CD14-positive monocyte (primary cell): ENCODE results near the gene MYBPHL. TPM values are rescaled to one million over a fixed set of nuclear protein-coding genes. Genes with fewer than 3 reads are reported as not detected.

ENCODE experiments used
- DNase-seq, 3 donors: peaks; one replicate each; pipeline ENCODE4 v3.0.0-alpha.2; 2011 to 2022
- H2AFZ ChIP-seq: 2 replicates; pipeline ENCODE4 v1.6.0; 2012; ENCODE audit warnings: mild to moderate bottlenecking, low read depth, low read length, inconsistent platforms; ENCODE audit not compliant: insufficient read depth, poor library complexity, severe bottlenecking
- H3K27ac ChIP-seq, 2 donors: 1 replicate in 1 of 2; 2 replicates in 1 of 2; pipeline ENCODE4 v1.5.1; 2012 to 2013; ENCODE audit warnings: low read length in 2 of 2, control low read depth in 1 of 2, inconsistent platforms in 1 of 2, low read depth in 1 of 2, mild to moderate bottlenecking in 1 of 2
- H3K27me3 ChIP-seq, 2 donors: one replicate each; pipeline versions ENCODE4 v1.6.0 to v1.6.1; 2011 to 2013; ENCODE audit warnings: low read length in 2 of 2; ENCODE audit not compliant: control insufficient read depth in 2 of 2, insufficient read depth in 2 of 2
- H3K36me3 ChIP-seq, 2 donors: replicated peaks in 1 of 2; 1 replicate in 1 of 2; 2 replicates in 1 of 2; pipeline versions ENCODE4 v1.5.1 to v1.6.1; 2012 to 2013; ENCODE audit warnings: low read length in 2 of 2, control low read depth in 1 of 2, inconsistent platforms in 1 of 2, mild to moderate bottlenecking in 1 of 2; ENCODE audit not compliant: insufficient read depth in 2 of 2, control insufficient read depth in 1 of 2
- H3K4me1 ChIP-seq, 2 donors: 1 replicate in 1 of 2; 2 replicates in 1 of 2; pipeline versions ENCODE4 v1.5.1 to v1.6.1; 2012 to 2013; ENCODE audit warnings: low read length in 2 of 2, control low read depth in 1 of 2, inconsistent platforms in 1 of 2, mild to moderate bottlenecking in 1 of 2, moderate library complexity in 1 of 2; ENCODE audit not compliant: insufficient read depth in 2 of 2, control insufficient read depth in 1 of 2
- H3K4me2 ChIP-seq: replicated peaks from 2 replicates; pipeline ENCODE3; 2012; ENCODE audit warnings: low read length, moderate library complexity, mild to moderate bottlenecking; ENCODE audit not compliant: poor library complexity, severe bottlenecking; ENCODE audit errors: extremely low read depth
- H3K4me3 ChIP-seq, 3 experiments: fragments of 200-600 bp in 1 of 3; sonication (generic) in 1 of 3; replicated peaks in 1 of 3; 1 replicate in 2 of 3; 2 replicates in 1 of 3; pipeline ENCODE4 v1.5.1; 2011 to 2013; ENCODE audit warnings: low read length in 3 of 3, mild to moderate bottlenecking in 3 of 3, control low read depth in 2 of 3, low read depth in 2 of 3, inconsistent platforms in 1 of 3, moderate library complexity in 1 of 3
- H3K79me2 ChIP-seq: 2 replicates; pipeline ENCODE4 v1.6.0; 2012; ENCODE audit warnings: mild to moderate bottlenecking, control low read depth, inconsistent platforms, low read length, moderate library complexity; ENCODE audit not compliant: insufficient read depth
- H3K9ac ChIP-seq: 2 replicates; pipeline ENCODE4 v1.6.0; 2017; ENCODE audit warnings: low read length, mild to moderate bottlenecking; ENCODE audit not compliant: insufficient read depth, poor library complexity, severe bottlenecking
- H3K9me3 ChIP-seq, 2 donors: replicated peaks in 1 of 2; 1 replicate in 1 of 2; 2 replicates in 1 of 2; pipeline versions ENCODE4 v1.5.1 to v1.6.1; 2012 to 2013; ENCODE audit warnings: low read length in 2 of 2, control low read depth in 1 of 2; ENCODE audit not compliant: control insufficient read depth in 1 of 2, insufficient read depth in 1 of 2
- H4K20me1 ChIP-seq: 2 replicates; pipeline ENCODE4 v1.6.0; 2012; ENCODE audit warnings: mild to moderate bottlenecking, low read length, control low read depth, moderate library complexity; ENCODE audit not compliant: insufficient read depth
- H3K27ac Mint-ChIP-seq, 7 donors: one replicate each; pipeline ENCODE4 v1.8.0; 2020; ENCODE audit warnings: mild to moderate bottlenecking in 7 of 7, mixed read lengths in 7 of 7, moderate library complexity in 6 of 7, inconsistent platforms in 2 of 7
- H3K27me3 Mint-ChIP-seq, 3 donors: one replicate each; pipeline ENCODE4 v1.8.0; 2021 to 2022; ENCODE audit warnings: low read depth in 3 of 3, mild to moderate bottlenecking in 3 of 3, mixed read lengths in 3 of 3, moderate library complexity in 3 of 3, inconsistent platforms in 1 of 3
- H3K36me3 Mint-ChIP-seq, 2 donors: one replicate each; pipeline ENCODE4 v1.8.0; 2020; ENCODE audit warnings: mixed read lengths in 2 of 2, inconsistent platforms in 1 of 2, mild to moderate bottlenecking in 1 of 2
- H3K4me1 Mint-ChIP-seq: one replicate; pipeline ENCODE4 v1.8.0; 2020; ENCODE audit warnings: mild to moderate bottlenecking, mixed read lengths
- H3K4me3 Mint-ChIP-seq, 2 donors: one replicate each; pipeline ENCODE4 v1.8.0; 2020; ENCODE audit warnings: mild to moderate bottlenecking in 2 of 2, mixed read lengths in 2 of 2, moderate library complexity in 1 of 2
- H3K9me3 Mint-ChIP-seq, 7 donors: one replicate each; pipeline ENCODE4 v1.8.0; 2020 to 2022; ENCODE audit warnings: mixed read lengths in 7 of 7, mild to moderate bottlenecking in 6 of 7, moderate library complexity in 6 of 7, inconsistent platforms in 2 of 7
- WGBS: methylation state at CpG from one replicate; pipeline ENCODE4 v1.1.5; 2013; ENCODE audit warnings: missing lambda C conversion rate; ENCODE audit not compliant: insufficient coverage; 5-methylcytosine and 5-hydroxymethylcytosine counted together
- intact Hi-C, 2 donors: fragments of 100-400 bp; cut with micrococcal nuclease; formaldehyde crosslinking; loops; one replicate each; pipeline versions ENCODE4 v1.15.0 to v1.15.1; 2023
- polyA plus RNA-seq, 3 donors: library from polyadenylated mRNA; depleted of rRNA in 1 of 3; unstranded in 2 of 3; stranded (reverse) in 1 of 3; fragments of 300-500 nt in 2 of 3; fragments of >200 nt in 1 of 3; fragmentation: Illumina TruSeq in 2 of 3; gene quantifications; 1 replicate in 2 of 3; 2 replicates in 1 of 3; pipeline ENCODE4 v1.2.3, GENCODE V29; 2012 to 2021
- TF ChIP-seq, protein P1 (sequence below): fragments of 200-600 bp; IDR thresholded peaks from one replicate; pipeline ENCODE4 v1.8.0; 2022; ENCODE audit warnings: antibody characterized with exemption, mild to moderate bottlenecking

The MYBPHL gene
- polyA plus RNA-seq, 3 donors: 0.13 TPM; not detected in 2

DNA sequence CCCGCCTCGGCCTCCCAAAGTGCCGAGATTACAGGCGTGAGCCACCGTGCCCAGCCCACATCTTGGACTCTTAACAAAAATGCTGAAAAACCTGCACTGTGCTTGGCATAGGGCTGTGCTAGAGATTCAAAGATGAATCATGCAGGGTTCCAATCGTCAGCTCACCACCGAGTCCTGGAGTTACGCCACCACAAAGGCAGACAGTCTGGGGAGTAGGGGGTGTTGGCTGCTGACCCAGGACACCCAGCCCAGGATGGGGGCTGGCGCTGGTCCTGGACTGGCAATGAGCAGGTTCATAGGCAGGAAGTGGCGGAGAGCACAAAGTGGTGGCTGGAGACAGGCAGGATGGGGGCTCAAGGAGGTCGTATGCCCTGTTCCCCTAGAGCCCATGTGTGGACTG is 39.8 kb downstream of the MYBPHL start:
- Mint-ChIP-seq H3K27ac (peak overlapping the region in 2 of 7 donors; percentile 62 to 77), H3K4me3 (no peak overlapping the region), H3K9me3 (peaks cover 0 to 3% (median 0%) of the 10 kb centered on the region in 7 donors), H3K4me1 (peaks cover 6% of the 10 kb centered on the region), H3K36me3 (no peaks in the 10 kb centered on the region), H3K27me3 (peaks cover 1 to 8% (median 7%) of the 10 kb centered on the region in 3 donors)
- no peaks in the 10 kb centered on the region for H3K27me3 ChIP-seq
- no peaks in the 10 kb centered on the region for H3K36me3 ChIP-seq
- H3K4me3 ChIP-seq: no peak overlapping the region
- DNase-seq: no peak
- H3K9me3 ChIP-seq: no peaks in the 10 kb centered on the region
- H3K27ac ChIP-seq: no peak overlapping the region
- WGBS: 78% methylated on average over 11 of the region's 11 CpGs
- TF ChIP-seq, protein P1, sequence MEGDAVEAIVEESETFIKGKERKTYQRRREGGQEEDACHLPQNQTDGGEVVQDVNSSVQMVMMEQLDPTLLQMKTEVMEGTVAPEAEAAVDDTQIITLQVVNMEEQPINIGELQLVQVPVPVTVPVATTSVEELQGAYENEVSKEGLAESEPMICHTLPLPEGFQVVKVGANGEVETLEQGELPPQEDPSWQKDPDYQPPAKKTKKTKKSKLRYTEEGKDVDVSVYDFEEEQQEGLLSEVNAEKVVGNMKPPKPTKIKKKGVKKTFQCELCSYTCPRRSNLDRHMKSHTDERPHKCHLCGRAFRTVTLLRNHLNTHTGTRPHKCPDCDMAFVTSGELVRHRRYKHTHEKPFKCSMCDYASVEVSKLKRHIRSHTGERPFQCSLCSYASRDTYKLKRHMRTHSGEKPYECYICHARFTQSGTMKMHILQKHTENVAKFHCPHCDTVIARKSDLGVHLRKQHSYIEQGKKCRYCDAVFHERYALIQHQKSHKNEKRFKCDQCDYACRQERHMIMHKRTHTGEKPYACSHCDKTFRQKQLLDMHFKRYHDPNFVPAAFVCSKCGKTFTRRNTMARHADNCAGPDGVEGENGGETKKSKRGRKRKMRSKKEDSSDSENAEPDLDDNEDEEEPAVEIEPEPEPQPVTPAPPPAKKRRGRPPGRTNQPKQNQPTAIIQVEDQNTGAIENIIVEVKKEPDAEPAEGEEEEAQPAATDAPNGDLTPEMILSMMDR: no peak
- intact Hi-C loops: loop anchor here in 1 of 2 donors (5.0 kb wide), 1 partner anchor 35 kb away; no protein-coding TSS in a partner anchor
- H3K4me1 ChIP-seq: peaks cover 5 to 7% of the 10 kb centered on the region in 2 donors
- H3K79me2 ChIP-seq: no peaks in the 10 kb centered on the region
- H3K4me2 ChIP-seq: no peak overlapping the region
- no peak overlapping the region for H2AFZ ChIP-seq
- no peak overlapping the region for H3K9ac ChIP-seq
- no peaks in the 10 kb centered on the region for H4K20me1 ChIP-seq

DNA sequence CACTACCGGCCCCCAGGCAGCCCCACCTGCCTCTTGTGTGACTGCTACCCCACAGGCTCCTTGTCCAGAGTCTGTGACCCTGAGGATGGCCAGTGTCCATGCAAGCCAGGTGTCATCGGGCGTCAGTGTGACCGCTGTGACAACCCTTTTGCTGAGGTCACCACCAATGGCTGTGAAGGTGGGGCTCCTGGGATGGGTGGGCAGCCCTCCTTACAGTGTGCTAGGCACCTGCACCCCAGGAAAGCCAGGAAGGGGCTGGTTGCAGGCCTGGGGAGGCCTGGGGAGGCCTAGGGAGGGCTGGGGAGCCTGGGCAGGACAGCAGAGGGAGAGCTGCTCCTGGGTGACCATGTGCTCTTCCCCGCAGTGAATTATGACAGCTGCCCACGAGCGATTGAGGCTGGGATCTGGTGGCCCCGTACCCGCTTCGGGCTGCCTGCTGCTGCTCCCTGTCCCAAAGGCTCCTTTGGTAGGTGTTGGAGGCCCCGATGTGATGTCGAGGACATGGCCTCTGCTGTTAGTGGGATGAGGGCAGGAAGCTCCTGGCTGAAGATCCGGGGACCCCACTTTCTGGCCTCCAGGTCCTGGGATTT is 41.0 kb downstream of the MYBPHL start:
- Histone ChIP-seq H3K27me3 (no peaks in the 10 kb centered on the region), H4K20me1 (no peaks in the 10 kb centered on the region), H3K9me3 (no peaks in the 10 kb centered on the region), H3K9ac (no peak overlapping the region), H2AFZ (no peak overlapping the region), H3K4me3 (no peak overlapping the region), H3K27ac (no peak overlapping the region), H3K79me2 (no peaks in the 10 kb centered on the region), H3K4me2 (no peak overlapping the region), H3K4me1 (peaks cover 5 to 7% of the 10 kb centered on the region in 2 donors), H3K36me3 (no peaks in the 10 kb centered on the region)
- Mint-ChIP-seq H3K4me1 (peaks cover 6% of the 10 kb centered on the region), H3K4me3 (no peak overlapping the region), H3K27ac (no peak overlapping the region), H3K9me3 (peaks cover 0 to 3% (median 0%) of the 10 kb centered on the region in 7 donors), H3K27me3 (peaks cover 1 to 8% (median 7%) of the 10 kb centered on the region in 3 donors), H3K36me3 (no peaks in the 10 kb centered on the region)
- intact Hi-C loops: loop anchor here in 1 of 2 donors (5.0 kb wide), 1 partner anchor 36 kb away; no protein-coding TSS in a partner anchor
- TF ChIP-seq, protein P1: no peak
- WGBS: 93% methylated on average over 10 of the region's 13 CpGs
- no peak for DNase-seq
